Upper lobe of left lung (tissue), 4 donors: ENCODE data around the gene U2AF1.
"Not testable (repeated sequence)": the region's sequence is repeated elsewhere in the genome, so short reads cannot be mapped to it uniquely, and the experiment has no call there.

Experiments
- CTCF ChIP-seq, 6 experiments: fragments of 450-650 bp in 4 of 6; fragments of 200-600 bp in 2 of 6; sonication (generic) in 2 of 6; IDR thresholded peaks; one replicate each; pipeline ENCODE4 v1.5.1; 2016 to 2019; ENCODE audit warnings: antibody characterized with exemption in 6 of 6
- POLR2A ChIP-seq, 4 donors: fragments of 450-650 bp; IDR thresholded peaks; one replicate each; pipeline ENCODE4 v1.5.1; 2016 to 2017; ENCODE audit warnings: antibody characterized with exemption in 4 of 4, mild to moderate bottlenecking in 2 of 4

GRCh38 chr21:43138944-43139343 is 31.6 kb upstream of the U2AF1 start:
- TF ChIP-seq POLR2A, CTCF (IDR thresholded peaks at IDR 0.05): not testable (repeated sequence)
